A549 treated with AZD9567 at 1 μM for 4 hours (cell line): Measurements from ENCODE around the gene TMA16. TPM values are rescaled to one million over a fixed set of nuclear protein-coding genes. Genes with fewer than 3 reads are reported as not detected.

ENCODE experiments used
- total RNA-seq: library from RNA; stranded (reverse); fragments of 200-300 nt; extraction: Qiagen RNA extraction; gene quantifications from 5 replicates; pipeline ENCODE4 v1.2.3, GENCODE V29; 2022; ENCODE audit not compliant: insufficient read depth

TMA16 gene
- 23.3 to 55.3 TPM (median 24.3 TPM) in 5 replicates for total RNA-seq

DNA sequence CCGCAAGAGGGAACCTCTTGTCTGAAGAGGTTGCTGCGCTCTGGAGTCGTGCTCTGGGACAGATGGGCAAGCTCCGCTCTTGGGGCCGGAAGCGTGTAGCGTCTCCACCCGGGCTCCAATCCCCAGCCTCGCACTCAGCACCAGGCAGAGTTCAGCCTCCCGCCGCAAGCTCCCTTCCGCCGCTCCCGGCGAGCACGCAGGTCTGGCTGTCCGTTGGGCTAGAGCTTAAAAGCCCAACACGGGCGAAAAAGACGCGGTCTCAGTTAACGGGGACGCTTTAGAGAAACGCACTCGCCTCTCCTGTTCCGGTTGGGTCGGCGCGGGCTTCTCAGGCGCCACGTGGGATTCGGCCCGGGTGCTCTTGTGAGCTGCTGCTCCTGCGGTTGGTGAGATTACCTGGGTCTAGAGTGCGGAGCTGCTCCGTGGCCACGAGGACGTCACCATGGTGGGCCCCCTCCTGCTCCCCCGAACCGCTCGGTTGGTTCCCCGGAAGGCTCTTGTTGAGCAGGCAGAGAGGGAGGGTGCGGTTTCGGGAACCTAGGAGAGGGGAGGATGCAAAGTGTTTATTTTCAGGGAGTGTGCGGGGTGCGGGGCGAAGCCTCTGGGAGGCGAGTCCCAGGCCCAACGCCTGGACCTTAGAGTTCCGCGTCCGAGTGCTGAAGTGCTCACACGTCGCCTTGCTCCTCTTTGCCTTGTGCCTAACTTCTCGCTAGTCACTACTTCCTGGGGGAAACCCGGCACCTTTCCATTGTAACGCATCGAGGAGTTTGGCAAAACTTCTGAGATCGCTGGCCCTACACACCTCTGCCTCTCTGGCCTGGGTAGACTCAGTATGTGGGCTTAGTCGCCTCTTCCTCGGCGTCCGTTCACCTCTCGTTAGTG lies at the start of gene TMA16:
TSS of gene TMA16 (plus strand) at position 331 of the 882 bp plus-strand sequence. CDS start at position 443, 112 bp downstream.

DNA sequence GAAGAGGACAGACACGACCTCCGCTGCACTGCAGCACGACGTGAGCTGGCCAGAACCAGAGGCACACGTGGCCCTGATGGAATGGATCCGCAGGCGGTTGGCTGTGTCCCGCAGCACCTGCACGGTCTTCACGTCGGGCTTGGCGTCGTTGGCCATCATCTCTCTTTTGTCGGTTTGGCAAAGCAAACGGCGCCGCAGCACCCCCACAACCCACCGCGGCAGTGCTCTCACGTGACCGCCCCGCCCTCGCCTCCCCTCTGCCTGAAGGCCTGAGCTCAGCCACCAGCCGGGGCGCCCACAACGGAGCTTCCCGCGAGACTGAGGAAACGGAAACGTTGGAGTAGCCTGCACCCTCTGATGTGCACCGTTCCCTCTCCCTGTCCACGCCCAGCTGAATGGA lies 20.9 kb upstream of the TMA16 start, which contains the start of gene TKTL2:
TSS of gene TKTL2 (minus strand) at position 179 of the 400 bp plus-strand sequence. CDS start at position 159, 20 bp downstream.

Other genes starting within 250 kb of the TMA16 start
- 0.06 to 0.10 TPM (median 0.06 TPM) in 3 of 5 replicates, not detected in the others for gene NPY1R, start 162.1 kb upstream of the TMA16 start, total RNA-seq
- not detected in 5 replicates for gene NPY5R, start 150.8 kb upstream of the TMA16 start, total RNA-seq
- not detected in 5 replicates for gene TKTL2, start 20.9 kb upstream of the TMA16 start, total RNA-seq